COLO829 (cell line): Measurements from ENCODE around the gene CAPN14.

ENCODE experiments used
- DNase-seq: peaks from one replicate; pipeline ENCODE4 v3.0.0; 2012; ENCODE audit warnings: low spot score

CAPN14 gene

GRCh38 chr2:31226266-31226665, 9.0 kb upstream of the CAPN14 start:
- no peak for DNase-seq

DNA sequence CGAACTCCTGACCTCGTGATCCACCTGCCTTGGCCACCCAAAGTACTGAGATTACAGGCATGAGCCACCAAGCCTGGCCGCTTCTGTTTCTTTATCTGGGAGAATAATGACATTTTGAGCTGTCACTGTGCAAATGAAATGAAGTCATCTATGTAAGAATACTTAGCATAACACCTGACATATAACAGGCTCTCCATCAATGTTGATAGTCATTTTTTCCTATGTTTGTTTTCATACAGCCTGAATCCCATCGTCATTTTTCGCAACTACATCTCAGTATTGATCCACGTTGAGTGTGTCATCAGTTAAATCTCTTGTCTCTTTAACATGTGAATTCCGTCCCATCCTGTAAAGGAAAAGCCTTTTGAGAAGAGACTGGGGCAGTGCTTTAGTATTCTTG, 6.4 kb upstream of the CAPN14 start:
- DNase-seq: no peak

DNA sequence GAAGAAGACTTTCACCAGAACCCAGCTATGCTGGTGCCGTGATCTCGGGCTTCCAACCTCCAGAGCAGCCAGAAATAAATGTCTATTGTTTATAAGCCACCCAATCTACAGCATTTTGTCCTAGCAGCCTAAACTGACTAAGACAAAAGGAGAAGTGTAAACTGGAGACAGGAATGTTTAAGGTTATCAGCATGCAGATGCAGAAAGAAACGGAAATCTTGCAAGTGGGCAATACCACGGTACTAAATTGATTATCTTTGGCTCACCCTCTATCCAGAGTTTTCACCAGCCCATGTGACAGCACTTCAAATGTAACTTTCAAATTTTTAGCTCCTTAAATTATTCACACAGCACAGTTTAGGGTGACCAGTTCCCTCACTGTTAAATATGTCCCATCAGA, 5.7 kb upstream of the CAPN14 start:
- no peak for DNase-seq

GRCh38 chr2:31222071-31222470, 4.8 kb upstream of the CAPN14 start:
- DNase-seq: no peak

DNA sequence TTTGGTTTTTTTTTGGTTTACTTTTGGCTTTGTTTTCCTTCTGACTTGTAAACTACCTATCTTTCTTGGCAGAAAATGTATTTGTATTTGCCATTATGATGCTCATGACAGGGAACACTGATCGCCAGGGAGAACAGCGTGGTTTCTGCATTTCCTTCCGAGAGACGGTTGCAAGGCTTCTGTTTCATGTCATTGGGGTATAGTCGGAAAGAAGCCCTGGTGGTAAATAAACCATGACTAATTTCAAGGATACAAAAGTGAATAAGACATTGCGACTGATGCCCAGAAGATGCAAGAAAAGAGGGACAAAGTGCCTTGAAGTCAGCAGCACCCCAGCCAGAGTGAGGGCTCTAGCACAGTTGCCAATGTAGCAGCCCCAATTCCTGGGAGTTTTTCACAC, 4.2 kb upstream of the CAPN14 start:
- DNase-seq: no peak

- DNase-seq: no peak
Observed at GRCh38 chr2:31219131-31219969, 2.0 kb upstream of the CAPN14 start.

DNA sequence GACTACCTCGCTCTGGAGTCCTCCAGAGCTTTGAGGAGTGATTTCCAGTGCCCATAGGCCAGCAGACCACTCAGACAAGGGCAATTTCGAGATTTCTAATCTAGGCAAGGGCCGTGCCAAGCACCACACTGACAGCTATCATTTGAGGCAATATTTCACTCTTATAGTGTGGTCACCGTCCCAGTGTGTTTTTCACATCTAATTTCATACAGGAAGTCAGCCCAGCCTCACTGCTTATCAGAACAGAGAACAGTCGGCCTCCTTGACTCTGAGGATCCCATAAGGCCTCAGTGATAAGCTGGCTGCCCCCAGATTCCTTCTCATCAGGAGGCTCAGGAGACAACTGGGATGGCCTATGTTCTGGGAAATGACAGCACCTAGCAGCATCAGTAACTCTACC, 581 bp downstream of the CAPN14 start:
- DNase-seq: no peak

- no peak for DNase-seq
Observed at GRCh38 chr2:31214444-31214915, 2.8 kb downstream of the CAPN14 start.

DNA sequence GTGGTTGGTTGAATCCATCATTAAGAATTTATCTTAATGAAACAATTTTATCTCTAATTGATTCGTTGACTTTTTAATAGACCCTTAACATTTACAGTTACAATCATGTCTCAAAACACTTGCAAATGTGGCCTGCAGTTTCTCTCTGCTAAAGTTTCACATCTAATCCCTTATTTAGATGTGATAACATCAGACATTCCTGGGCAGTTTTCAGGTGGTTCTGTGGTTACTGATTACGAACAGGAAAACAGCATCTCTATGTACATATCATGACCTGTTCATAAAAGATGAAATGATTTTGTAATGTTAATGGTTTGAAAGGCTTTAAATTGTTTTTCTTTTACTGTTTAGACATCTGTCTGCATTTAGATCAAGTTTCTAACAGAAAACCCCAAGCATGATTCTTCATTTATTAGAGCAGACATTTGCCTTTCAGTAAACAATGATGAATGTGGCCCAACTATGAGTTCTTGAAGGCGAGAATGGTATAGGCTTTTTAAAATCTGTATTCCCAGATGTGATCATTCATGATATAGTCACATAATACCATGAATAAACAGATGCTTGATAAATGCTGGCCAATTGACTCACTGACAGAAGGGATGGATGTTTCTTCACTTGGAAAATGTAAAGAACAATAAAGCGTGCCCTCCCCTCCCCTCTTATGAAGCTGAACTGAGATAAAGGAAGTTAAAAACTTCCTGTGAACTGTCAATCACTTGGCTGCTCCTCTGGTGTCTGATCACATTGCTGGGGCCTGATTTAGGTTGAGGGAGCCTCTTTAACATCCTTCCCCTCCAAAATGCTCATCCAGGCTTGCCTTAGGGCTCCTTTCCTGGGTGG, 3.5 kb downstream of the CAPN14 start:
- no peak for DNase-seq

DNA sequence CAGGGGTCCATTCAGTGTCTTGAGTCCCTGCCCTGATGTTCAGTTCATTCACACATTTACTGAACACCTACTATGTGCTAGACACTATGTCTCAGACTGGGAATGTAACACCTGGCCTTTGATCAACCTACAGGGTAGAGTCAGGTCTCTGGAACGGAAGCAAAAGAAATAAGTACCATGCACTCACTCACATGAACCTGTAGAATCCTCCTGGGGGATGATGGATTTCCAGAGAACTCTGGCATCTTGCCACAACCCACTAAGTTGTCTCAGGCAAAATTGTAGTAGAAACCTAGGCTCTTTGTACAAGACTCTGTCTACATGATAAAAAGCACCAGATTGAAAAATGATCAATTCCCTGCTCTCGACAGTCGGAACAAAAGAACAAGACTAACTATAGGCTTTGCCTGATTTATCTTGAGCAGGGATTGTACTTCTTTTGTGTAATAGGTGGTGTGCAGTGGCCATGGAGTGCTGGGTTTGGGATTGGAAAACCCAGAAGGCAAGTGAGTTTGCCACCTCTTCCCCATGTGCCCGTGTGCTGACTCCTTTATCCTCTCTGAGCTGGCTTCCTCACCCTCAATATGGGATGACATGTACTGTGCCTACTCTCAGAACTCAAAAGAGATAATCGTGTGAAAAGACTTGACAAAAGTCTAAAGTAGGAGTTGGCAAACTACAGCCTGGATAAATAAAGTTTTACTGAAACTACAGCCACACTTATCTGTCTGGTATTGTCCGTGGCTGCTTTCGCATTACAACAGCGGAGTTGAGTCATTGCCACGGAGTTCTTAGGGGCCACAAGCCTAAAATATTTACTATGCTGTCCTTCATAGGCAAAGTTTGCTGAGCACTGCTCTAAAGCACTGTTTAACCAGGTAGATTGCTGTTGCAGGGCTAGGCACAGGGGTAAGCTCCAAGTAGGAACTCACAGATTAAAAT, 4.4 kb downstream of the CAPN14 start:
- no peak for DNase-seq

DNA sequence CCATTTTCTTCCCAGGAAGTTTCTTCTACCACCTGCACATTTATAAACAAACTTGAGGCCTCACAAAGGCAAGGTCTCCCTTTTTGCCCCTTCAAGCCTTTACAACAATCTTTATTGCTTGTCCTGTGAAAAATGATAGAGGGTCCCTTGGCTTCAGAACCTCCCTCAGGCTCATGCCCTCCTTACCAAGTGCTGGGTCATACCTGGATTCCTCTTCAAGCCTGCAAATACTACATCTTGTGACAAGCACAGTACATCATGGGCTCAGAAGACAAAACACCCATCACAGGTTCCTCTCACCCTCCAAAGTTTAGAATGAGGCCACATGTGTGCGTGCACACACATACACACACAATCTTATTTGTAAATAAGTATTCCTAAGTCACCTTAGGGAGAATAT, 9.1 kb downstream of the CAPN14 start:
- DNase-seq: no peak

DNA sequence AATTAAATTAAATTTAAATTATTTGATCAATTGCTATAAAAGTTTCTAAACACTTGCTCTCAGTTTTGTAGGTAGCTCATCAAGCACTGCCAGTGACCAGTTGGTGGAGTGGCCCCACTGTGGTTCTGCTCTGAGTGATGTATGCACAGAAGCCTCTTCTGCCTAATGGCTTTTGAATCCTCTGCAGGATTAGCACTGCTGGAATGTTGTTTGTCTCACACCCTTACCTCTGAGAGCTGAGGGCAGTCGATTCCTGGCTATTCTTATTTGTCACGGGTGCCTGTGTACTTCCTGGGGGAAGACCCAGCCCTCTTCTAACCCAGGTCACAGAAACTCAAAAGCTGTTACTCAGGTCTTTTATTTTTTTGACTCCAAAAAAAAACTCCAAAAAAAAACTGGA, 9.5 kb downstream of the CAPN14 start:
- no peak for DNase-seq

GRCh38 chr2:31205613-31206012, 11.7 kb downstream of the CAPN14 start:
- DNase-seq: no peak

- DNase-seq: no peak
Observed at GRCh38 chr2:31205186-31205585, 12.1 kb downstream of the CAPN14 start.

DNA sequence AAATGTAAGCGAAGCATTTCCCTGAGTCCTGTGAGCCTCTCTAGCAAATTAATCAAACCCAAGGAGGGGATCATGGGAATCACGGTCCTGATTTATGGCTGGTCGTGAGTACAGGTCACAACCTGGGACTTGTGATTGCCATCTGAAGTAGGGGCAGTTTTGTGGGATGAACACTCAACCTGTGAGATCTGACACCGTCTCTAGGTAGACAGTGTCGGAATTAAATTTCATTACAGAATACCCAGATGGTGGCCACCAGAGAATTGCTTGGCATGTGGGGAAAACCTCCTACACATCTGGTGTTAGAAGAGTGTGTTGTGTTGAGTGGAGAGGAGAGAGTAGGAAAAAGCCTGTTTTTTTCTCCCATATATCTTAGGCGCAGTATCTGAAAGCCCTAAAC, 12.5 kb downstream of the CAPN14 start:
- DNase-seq: no peak

DNA sequence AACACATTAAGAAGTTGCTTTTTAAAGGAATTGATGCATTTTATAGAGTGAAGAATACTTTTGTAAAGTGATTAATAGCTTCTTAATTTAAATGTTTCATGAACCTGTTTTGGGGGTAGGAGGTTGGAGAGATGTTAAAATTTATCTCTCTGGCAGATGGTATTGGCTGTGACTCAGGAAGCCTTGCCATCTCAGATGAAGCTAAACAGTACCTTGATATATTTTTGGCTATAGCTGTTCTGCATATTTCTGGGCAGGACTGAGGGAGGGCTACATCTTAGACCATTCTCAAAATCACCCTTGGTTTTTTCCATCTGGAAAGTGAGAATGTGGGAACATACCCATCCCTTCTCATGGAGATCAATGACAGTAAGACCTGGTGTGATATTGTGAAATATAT, 13.4 kb downstream of the CAPN14 start:
- DNase-seq: no peak

DNA sequence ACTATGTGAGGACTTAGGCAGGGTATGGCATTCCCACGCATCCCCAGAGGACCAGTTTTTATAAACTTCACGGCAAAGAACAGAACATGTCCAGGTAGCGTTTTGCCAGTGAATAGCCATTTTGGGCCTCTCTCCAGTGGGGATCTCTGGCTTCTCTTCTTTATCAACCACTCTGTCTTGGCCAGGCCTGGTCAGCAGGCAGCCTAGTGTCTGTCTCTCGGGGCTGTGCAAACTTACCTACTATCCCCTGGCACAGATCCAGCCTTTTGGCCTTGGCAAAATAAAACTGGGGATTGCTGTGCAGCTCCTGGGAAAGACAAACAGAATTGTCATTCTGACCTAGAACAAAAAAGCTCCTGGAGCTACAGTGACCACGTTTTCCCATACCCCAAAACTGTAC, 14.5 kb downstream of the CAPN14 start:
- DNase-seq: no peak

DNA sequence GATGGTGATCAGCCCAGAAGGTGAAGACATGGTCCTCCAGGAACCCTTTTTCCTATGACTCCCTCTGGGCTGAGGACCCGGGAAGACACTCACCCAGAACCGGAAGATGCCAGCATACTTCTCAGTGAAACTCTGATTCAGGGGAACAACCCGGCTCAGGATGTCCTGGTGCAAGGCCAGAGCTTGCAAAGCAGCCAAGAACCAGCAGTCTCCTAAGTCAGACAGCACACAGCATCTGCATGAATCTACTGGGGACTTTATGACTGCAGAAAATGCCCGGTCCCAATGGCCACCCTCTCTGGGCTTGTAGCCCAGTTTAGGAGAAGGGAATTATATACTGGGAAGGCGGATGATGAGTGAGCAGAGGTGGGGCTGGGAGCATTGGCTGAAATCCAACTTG, 15.3 kb downstream of the CAPN14 start:
- no peak for DNase-seq

GRCh38 chr2:31200972-31201371, 16.3 kb downstream of the CAPN14 start:
- no peak for DNase-seq

DNA sequence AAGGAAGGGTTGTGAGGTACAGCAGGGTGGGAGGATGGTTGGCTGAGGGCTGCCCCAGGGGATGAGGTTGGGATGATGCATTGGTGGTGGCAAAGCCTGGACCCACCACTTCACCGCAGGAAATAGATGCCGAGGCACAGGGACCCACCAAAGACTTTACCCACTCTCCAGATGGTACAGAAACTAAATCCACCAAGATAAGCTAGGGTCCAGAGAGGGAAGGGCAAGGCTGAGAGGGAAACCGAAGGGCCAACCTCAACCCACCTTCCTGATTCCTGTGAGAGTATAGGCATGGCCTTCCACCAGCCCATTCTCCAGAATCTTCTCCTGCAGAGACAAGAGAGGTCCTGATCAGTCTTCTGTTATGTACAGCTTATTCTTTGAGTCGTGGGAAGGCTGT, 18.1 kb downstream of the CAPN14 start:
- DNase-seq: no peak

DNA sequence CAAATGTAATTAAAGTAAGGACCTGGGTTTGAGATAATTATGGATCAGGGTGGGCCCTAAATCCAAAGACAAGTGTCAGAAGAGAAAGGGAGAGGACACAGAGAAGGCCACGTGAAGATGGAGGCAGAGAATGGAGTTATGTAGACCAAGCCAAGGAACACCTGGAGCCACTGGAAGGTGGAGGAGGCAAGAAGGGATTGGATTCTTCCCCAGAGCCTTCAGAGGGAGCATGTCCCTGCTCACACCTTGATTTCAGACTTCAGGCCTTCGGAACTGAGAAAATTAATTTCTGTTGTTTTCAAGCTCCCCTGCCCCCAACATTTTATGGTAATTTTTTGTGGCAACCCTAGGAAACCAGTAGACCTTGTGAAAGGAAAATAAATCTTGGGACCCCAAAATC, 19.6 kb downstream of the CAPN14 start:
- DNase-seq: no peak

GRCh38 chr2:31197166-31197565, 20.1 kb downstream of the CAPN14 start:
- DNase-seq: no peak
